Testis (tissue), 2 donors: Measurements from ENCODE around the gene MFAP5.

Experiments used
- POLR2A ChIP-seq: fragments of 450-650 bp; IDR thresholded peaks from one replicate; pipeline ENCODE4 v1.6.1; 2017; ENCODE audit warnings: antibody characterized with exemption, mild to moderate bottlenecking, moderate library complexity
- TF ChIP-seq, protein P1 (sequence below), 3 experiments: fragments of 450-650 bp in 2 of 3; fragments of 200-600 bp in 1 of 3; sonication (generic) in 1 of 3; IDR thresholded peaks; one replicate each; pipeline ENCODE4 v1.5.1; 2016 to 2019; ENCODE audit warnings: antibody characterized with exemption in 3 of 3, mild to moderate bottlenecking in 2 of 3, moderate library complexity in 1 of 3

DNA sequence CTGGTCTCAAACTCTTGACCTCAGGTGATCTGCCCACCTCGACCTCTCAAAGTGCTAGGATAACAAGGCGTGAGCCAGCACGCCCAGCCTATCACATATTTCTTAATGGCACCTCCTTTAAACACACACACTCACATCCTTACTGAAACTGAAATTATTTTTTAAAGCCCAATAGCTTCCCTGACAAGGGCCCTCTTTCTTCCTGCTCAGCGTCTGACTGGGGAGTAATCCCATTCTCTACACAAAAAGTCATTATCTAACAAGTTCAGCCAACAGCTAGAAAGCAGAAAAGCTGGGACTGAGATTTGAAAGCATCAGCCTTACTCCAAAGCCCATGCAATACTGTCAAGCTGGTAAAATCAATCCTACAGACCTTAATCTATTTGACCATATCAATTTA lies 40.0 kb downstream of the MFAP5 start:
- no peak for TF ChIP-seq POLR2A
- TF ChIP-seq, protein P1, sequence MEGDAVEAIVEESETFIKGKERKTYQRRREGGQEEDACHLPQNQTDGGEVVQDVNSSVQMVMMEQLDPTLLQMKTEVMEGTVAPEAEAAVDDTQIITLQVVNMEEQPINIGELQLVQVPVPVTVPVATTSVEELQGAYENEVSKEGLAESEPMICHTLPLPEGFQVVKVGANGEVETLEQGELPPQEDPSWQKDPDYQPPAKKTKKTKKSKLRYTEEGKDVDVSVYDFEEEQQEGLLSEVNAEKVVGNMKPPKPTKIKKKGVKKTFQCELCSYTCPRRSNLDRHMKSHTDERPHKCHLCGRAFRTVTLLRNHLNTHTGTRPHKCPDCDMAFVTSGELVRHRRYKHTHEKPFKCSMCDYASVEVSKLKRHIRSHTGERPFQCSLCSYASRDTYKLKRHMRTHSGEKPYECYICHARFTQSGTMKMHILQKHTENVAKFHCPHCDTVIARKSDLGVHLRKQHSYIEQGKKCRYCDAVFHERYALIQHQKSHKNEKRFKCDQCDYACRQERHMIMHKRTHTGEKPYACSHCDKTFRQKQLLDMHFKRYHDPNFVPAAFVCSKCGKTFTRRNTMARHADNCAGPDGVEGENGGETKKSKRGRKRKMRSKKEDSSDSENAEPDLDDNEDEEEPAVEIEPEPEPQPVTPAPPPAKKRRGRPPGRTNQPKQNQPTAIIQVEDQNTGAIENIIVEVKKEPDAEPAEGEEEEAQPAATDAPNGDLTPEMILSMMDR (IDR thresholded peaks at IDR 0.05) = no peak
